GM23338 (cell line): ENCODE data around the gene C7orf25. TPM values are rescaled to one million over a fixed set of nuclear protein-coding genes. Genes with fewer than 3 reads are reported as not detected.

Experiments used
- ATAC-seq: fragments of 200-7000 bp; cut with Tn5 transposase; 3 replicates; pipeline ENCODE4 v1.9.1; 2020
- DNase-seq: peaks from one replicate; pipeline ENCODE4 v3.0.0-alpha.2; 2015; ENCODE audit warnings: low spot score
- H2AFZ ChIP-seq: fragments of 200-600 bp; sonication (generic); 2 replicates; pipeline ENCODE4 v1.8.0; 2016; ENCODE audit warnings: antibody characterized with exemption, mild to moderate bottlenecking, moderate library complexity
- H3F3A ChIP-seq: fragments of 200-600 bp; sonication (generic); replicated peaks from 2 replicates; pipeline ENCODE4 v1.8.0; 2017; ENCODE audit warnings: antibody characterized with exemption, mixed run types, low read depth
- H3K27ac ChIP-seq: fragments of 200-600 bp; sonication (generic); 2 replicates; pipeline ENCODE4 v1.6.1; 2016; ENCODE audit warnings: low read depth
- H3K27me3 ChIP-seq: fragments of 200-600 bp; sonication (generic); 2 replicates; pipeline ENCODE4 v1.8.0; 2016; ENCODE audit warnings: mild to moderate bottlenecking, mixed run types, moderate library complexity; ENCODE audit not compliant: insufficient read depth
- H3K36me3 ChIP-seq: fragments of 200-600 bp; sonication (generic); 2 replicates; pipeline ENCODE4 v1.8.0; 2016; ENCODE audit warnings: mild to moderate bottlenecking; ENCODE audit not compliant: insufficient read depth
- H3K4me1 ChIP-seq: fragments of 200-600 bp; sonication (generic); 2 replicates; pipeline ENCODE4 v1.8.0; 2016; ENCODE audit warnings: mild to moderate bottlenecking, moderate library complexity; ENCODE audit not compliant: insufficient read depth
- H3K4me2 ChIP-seq: fragments of 200-600 bp; sonication (generic); 2 replicates; pipeline ENCODE4 v1.7.1; 2017; ENCODE audit warnings: mixed run types
- H3K4me3 ChIP-seq: fragments of 200-600 bp; sonication (generic); 2 replicates; pipeline ENCODE4 v1.6.1; 2016; ENCODE audit warnings: mixed run types
- H3K79me2 ChIP-seq: fragments of 200-600 bp; sonication (generic); replicated peaks from 2 replicates; pipeline ENCODE4 v1.8.0; 2017; ENCODE audit warnings: mild to moderate bottlenecking; ENCODE audit not compliant: insufficient read depth
- H3K9me2 ChIP-seq: fragments of 200-600 bp; sonication (generic); 2 replicates; pipeline ENCODE4 v1.8.0; 2017; ENCODE audit not compliant: insufficient read depth
- H4K20me1 ChIP-seq: fragments of 200-600 bp; sonication (generic); replicated peaks from 2 replicates; pipeline ENCODE4 v1.8.0; 2017; ENCODE audit warnings: mild to moderate bottlenecking; ENCODE audit not compliant: insufficient read depth
- H3K27ac Mint-ChIP-seq: 2 replicates; pipeline ENCODE4 v1.8.0; 2020; ENCODE audit warnings: inconsistent platforms, mild to moderate bottlenecking, moderate library complexity, mixed read lengths
- H3K27me3 Mint-ChIP-seq: 3 replicates; pipeline ENCODE4 v1.8.0; 2022; ENCODE audit warnings: low read depth, mild to moderate bottlenecking, moderate library complexity, mixed read lengths, inconsistent platforms; ENCODE audit not compliant: insufficient read depth, poor library complexity
- H3K36me3 Mint-ChIP-seq: 3 replicates; pipeline ENCODE4 v1.8.0; 2021; ENCODE audit warnings: low read depth, mild to moderate bottlenecking, inconsistent platforms, moderate library complexity, mixed read lengths
- H3K4me1 Mint-ChIP-seq: 3 replicates; pipeline ENCODE4 v1.8.0; 2020; ENCODE audit warnings: mild to moderate bottlenecking, inconsistent platforms, mixed read lengths
- H3K4me3 Mint-ChIP-seq: 3 replicates; pipeline ENCODE4 v1.8.0; 2021; ENCODE audit warnings: moderate library complexity, mild to moderate bottlenecking, inconsistent platforms, mixed read lengths
- H3K9me3 Mint-ChIP-seq: 3 replicates; pipeline ENCODE4 v1.8.0; 2020; ENCODE audit warnings: moderate library complexity, mild to moderate bottlenecking, inconsistent platforms, mixed read lengths
- CREB1 ChIP-seq: fragments of 250-450 bp; sonication (Bioruptor Pico); IDR thresholded peaks from 2 replicates; pipeline ENCODE4 v1.5.0; 2020; ENCODE audit warnings: low read depth, mild to moderate bottlenecking, moderate library complexity
- CTCF ChIP-seq, 2 experiments: fragments of 200-600 bp in 1 of 2; sonication (generic) in 1 of 2; conservative IDR thresholded peaks; 2 replicates each; pipeline versions ENCODE4 v1.5.1 to v1.6.1; 2016 to 2017; ENCODE audit warnings: antibody characterized with exemption in 2 of 2, low read depth in 2 of 2, mild to moderate bottlenecking in 2 of 2, moderate library complexity in 1 of 2
- ETS1 ChIP-seq: IDR thresholded peaks from 2 replicates; pipeline ENCODE4 v1.6.1; 2016; ENCODE audit warnings: antibody characterized with exemption
- EZH2 ChIP-seq: fragments of 200-600 bp; sonication (generic); IDR thresholded peaks from one replicate; pipeline ENCODE4 v1.8.0; 2017; ENCODE audit warnings: antibody characterized with exemption, mild to moderate bottlenecking, low read depth; ENCODE audit not compliant: unreplicated experiment
- EZH2phosphoT487 ChIP-seq: fragments of 200-600 bp; sonication (generic); IDR thresholded peaks from one replicate; pipeline ENCODE4 v1.8.1; 2018; ENCODE audit warnings: antibody characterized with exemption; ENCODE audit not compliant: unreplicated experiment
- JUNB ChIP-seq: IDR thresholded peaks from one replicate; pipeline ENCODE4 v1.6.1; 2016; ENCODE audit warnings: antibody characterized with exemption; ENCODE audit not compliant: unreplicated experiment
- NANOG ChIP-seq: IDR thresholded peaks from 2 replicates; pipeline ENCODE4 v1.6.1; 2016; ENCODE audit warnings: antibody characterized with exemption, borderline replicate concordance
- POLR2AphosphoS5 ChIP-seq: IDR thresholded peaks from 2 replicates; pipeline ENCODE4 v1.6.1; 2016; ENCODE audit warnings: antibody characterized with exemption, low read depth
- REST ChIP-seq: IDR thresholded peaks from one replicate; pipeline ENCODE4 v1.6.1; 2018; ENCODE audit warnings: antibody characterized with exemption; ENCODE audit not compliant: unreplicated experiment
- STAT1 ChIP-seq: IDR thresholded peaks from one replicate; pipeline ENCODE4 v1.6.1; 2016; ENCODE audit warnings: antibody characterized with exemption; ENCODE audit not compliant: unreplicated experiment
- ZNF114 ChIP-seq: fragments of 250-450 bp; sonication (Bioruptor Pico); IDR thresholded peaks from 2 replicates; pipeline ENCODE4 v1.5.0; 2020; ENCODE audit warnings: mild to moderate bottlenecking, moderate library complexity
- ZNF331 ChIP-seq: fragments of 250-450 bp; sonication (Bioruptor Pico); IDR thresholded peaks from 2 replicates; pipeline ENCODE4 v1.5.0; 2020; ENCODE audit warnings: low read depth, mild to moderate bottlenecking, moderate library complexity
- ZNF462 ChIP-seq: fragments of 250-450 bp; sonication (Bioruptor Pico); IDR thresholded peaks from 2 replicates; pipeline ENCODE4 v1.5.0; 2020; ENCODE audit warnings: mild to moderate bottlenecking, moderate library complexity
- polyA plus RNA-seq: library from polyadenylated mRNA; unstranded; fragments of >200 nt; fragmentation: Nextera tagmentation; extraction: Ambion mirVana; gene quantifications from 2 replicates; pipeline ENCODE4 v1.2.1, GENCODE V29; 2016
- total RNA-seq: library from RNA; depleted of rRNA; stranded (reverse); fragments of >200 nt; shearing (Covaris generic); gene quantifications from 2 replicates; pipeline ENCODE4 v1.2.3, GENCODE V29; 2014

C7orf25 gene
- total and polyA plus RNA-seq, 2 experiments from 2014 or later: 1.7 to 8.7 TPM

GRCh38 chr7:42959549-42959948, 47.7 kb upstream of the C7orf25 start:
- Histone ChIP-seq H3K27me3 (no peaks in the 10 kb centered on the region), H4K20me1 (no peaks in the 10 kb centered on the region), H3K4me1 (peaks cover 11% of the 10 kb centered on the region; the same call in 1 of the 2 replicates), H3F3A (no peaks in the 10 kb centered on the region), H3K79me2 (no peaks in the 10 kb centered on the region), H3K27ac (no peak overlapping the region), H3K9me2 (no peaks in the 10 kb centered on the region), H3K4me3 (no peak overlapping the region), H3K36me3 (peaks cover 4% of the 10 kb centered on the region; the same call in 1 of the 2 replicates), H3K4me2 (no peak overlapping the region), H2AFZ (no peak overlapping the region)
- ATAC-seq (no peak), DNase-seq (no peak)
- Mint-ChIP-seq H3K27me3 (no peaks in the 10 kb centered on the region), H3K9me3 (peaks cover 40% of the 10 kb centered on the region), H3K4me1 (peaks cover 8% of the 10 kb centered on the region), H3K27ac (no peak overlapping the region), H3K4me3 (no peak overlapping the region), H3K36me3 (peaks cover 20% of the 10 kb centered on the region; the same call in 2 of the 3 replicates)
- TF ChIP-seq ZNF331 (CRISPR knock-in tag): no peak
- TF ChIP-seq ETS1: no peak
- TF ChIP-seq CREB1: no peak
- no peak for TF ChIP-seq POLR2AphosphoS5
- TF ChIP-seq NANOG: no peak
- TF ChIP-seq STAT1: no peak
- no peak for TF ChIP-seq JUNB
- no peak for TF ChIP-seq ZNF114 (CRISPR knock-in tag)
- TF ChIP-seq EZH2: no peak
- no peak for TF ChIP-seq ZNF462 (CRISPR knock-in tag)
- TF ChIP-seq CTCF (conservative IDR thresholded peaks at IDR 0.05; ENCODE audit: low read depth in 2 of 2): no peak
- no peak for TF ChIP-seq REST
- no peak for TF ChIP-seq EZH2phosphoT487
